Measurements from ENCODE around the gene MAP3K8. TPM values are rescaled to one million over a fixed set of nuclear protein-coding genes. Genes with fewer than 3 reads are reported as not detected.

The MAP3K8 gene
- total and polyA plus RNA-seq, 10 of the 15 experiments (the other 5 are each of a cell fraction or from before 2014, with no cell fraction given) = 25.5 to 115 (median 40.2) TPM

- TF ChIP-seq, protein P1, sequence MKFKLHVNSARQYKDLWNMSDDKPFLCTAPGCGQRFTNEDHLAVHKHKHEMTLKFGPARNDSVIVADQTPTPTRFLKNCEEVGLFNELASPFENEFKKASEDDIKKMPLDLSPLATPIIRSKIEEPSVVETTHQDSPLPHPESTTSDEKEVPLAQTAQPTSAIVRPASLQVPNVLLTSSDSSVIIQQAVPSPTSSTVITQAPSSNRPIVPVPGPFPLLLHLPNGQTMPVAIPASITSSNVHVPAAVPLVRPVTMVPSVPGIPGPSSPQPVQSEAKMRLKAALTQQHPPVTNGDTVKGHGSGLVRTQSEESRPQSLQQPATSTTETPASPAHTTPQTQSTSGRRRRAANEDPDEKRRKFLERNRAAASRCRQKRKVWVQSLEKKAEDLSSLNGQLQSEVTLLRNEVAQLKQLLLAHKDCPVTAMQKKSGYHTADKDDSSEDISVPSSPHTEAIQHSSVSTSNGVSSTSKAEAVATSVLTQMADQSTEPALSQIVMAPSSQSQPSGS (IDR thresholded peaks at IDR 0.05; ENCODE audit: low read length) = no peak; the same call in 1 of the 2 replicates
- no peak for TF ChIP-seq POLR2AphosphoS2 (IDR thresholded peaks at IDR 0.05; ENCODE audit: low read depth, low read length)
- peak; percentile 75 for TF ChIP-seq CREB1 (IDR thresholded peaks at IDR 0.05; ENCODE audit: low read depth)
- no peak for TF ChIP-seq RELA (IDR thresholded peaks at IDR 0.05; ENCODE audit: borderline replicate concordance, partially characterized antibody)
- TF ChIP-seq MAX (IDR thresholded peaks at IDR 0.05; ENCODE audit: low read depth, low read length) = no peak
- peak; percentile 75 for TF ChIP-seq CREM (IDR thresholded peaks at IDR 0.05; ENCODE audit: low read depth)
- TF ChIP-seq PAX8 (IDR thresholded peaks at IDR 0.05) = no peak
- TF ChIP-seq, protein P2, sequence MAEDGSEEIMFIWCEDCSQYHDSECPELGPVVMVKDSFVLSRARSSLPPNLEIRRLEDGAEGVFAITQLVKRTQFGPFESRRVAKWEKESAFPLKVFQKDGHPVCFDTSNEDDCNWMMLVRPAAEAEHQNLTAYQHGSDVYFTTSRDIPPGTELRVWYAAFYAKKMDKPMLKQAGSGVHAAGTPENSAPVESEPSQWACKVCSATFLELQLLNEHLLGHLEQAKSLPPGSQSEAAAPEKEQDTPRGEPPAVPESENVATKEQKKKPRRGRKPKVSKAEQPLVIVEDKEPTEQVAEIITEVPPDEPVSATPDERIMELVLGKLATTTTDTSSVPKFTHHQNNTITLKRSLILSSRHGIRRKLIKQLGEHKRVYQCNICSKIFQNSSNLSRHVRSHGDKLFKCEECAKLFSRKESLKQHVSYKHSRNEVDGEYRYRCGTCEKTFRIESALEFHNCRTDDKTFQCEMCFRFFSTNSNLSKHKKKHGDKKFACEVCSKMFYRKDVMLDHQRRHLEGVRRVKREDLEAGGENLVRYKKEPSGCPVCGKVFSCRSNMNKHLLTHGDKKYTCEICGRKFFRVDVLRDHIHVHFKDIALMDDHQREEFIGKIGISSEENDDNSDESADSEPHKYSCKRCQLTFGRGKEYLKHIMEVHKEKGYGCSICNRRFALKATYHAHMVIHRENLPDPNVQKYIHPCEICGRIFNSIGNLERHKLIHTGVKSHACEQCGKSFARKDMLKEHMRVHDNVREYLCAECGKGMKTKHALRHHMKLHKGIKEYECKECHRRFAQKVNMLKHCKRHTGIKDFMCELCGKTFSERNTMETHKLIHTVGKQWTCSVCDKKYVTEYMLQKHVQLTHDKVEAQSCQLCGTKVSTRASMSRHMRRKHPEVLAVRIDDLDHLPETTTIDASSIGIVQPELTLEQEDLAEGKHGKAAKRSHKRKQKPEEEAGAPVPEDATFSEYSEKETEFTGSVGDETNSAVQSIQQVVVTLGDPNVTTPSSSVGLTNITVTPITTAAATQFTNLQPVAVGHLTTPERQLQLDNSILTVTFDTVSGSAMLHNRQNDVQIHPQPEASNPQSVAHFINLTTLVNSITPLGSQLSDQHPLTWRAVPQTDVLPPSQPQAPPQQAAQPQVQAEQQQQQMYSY (CRISPR knock-in tag; IDR thresholded peaks at IDR 0.05) = no peak
- TF ChIP-seq RUNX3 (IDR thresholded peaks at IDR 0.05; ENCODE audit: low read length) = peak; percentile 77
- no peak for TF ChIP-seq STAT3 (IDR thresholded peaks at IDR 0.05; ENCODE audit: low read depth, low read length)
Measured at GRCh38 chr10:30447125-30447799, 13.3 kb downstream of the MAP3K8 start (continued).
